ENCODE results near the gene MAP3K8. TPM values are rescaled to one million over a fixed set of nuclear protein-coding genes. Genes with fewer than 3 reads are reported as not detected.
A peak's percentile ranks its signal among the peaks of the same experiment; 100 is the strongest.

MAP3K8 gene
- total RNA-seq, 2 donors from 2014 or later: 58.3 to 62.3 TPM

GRCh38 chr10:30438021-30438850 lies 4.3 kb downstream of the MAP3K8 start:
- DNase-seq (ENCODE audit: low spot score): no peak
- intact Hi-C loops (cut with DNase I): no loop called here

DNA sequence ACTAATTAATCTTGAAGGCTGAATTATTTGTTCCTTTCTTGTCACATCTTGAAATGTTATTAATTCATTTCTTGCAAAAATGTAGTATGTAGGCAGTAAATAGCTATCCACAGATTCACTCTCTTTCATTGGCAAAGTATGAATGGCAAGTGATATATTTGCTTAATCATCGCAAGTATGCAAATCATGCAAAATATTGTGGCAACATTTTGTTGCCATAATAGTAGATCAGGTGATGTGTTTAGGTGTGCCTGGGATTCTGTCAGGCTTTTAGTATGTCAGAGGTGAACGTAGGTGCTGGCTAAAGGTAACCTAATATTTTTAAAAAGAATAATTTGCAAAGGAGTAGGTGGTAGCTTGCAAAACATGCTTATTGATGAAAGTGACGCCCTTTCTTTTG lies 5.9 kb downstream of the MAP3K8 start:
- intact Hi-C loops (cut with DNase I): no loop called here
- no peak for DNase-seq (ENCODE audit: low spot score)

DNA sequence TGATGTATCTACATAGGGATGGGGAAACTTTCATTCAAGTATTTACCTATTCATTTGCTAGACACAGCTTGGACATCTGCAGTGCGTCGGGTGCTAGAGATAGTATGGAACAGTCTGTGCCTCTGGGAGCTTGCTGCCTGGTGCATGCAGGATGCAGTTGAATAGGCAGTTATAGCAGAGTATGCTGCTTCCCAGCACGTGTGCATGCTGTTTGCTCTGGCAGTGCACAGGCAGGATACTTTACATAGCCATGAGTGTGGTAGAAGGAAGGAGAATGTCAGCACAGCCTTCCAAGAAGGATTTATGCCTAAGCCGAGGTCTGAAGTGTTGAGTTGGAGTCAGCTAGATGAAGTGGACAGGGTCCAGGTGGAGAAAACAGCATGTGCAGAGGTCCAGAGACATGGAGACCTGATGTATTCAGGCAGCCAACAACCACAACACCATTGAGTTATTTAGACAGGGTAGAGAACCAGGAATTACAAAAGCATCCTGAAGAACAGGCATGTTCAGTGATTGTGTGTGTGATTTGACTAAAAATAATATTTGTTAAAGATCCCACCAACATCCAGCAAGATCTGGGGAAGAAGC lies 8.1 kb downstream of the MAP3K8 start:
- intact Hi-C loops (cut with DNase I): no loop called here
- DNase-seq (ENCODE audit: low spot score): no peak

GRCh38 chr10:30443049-30443448 lies 9.1 kb downstream of the MAP3K8 start:
- intact Hi-C loops (cut with DNase I): no loop called here
- no peak for DNase-seq (ENCODE audit: low spot score)

DNA sequence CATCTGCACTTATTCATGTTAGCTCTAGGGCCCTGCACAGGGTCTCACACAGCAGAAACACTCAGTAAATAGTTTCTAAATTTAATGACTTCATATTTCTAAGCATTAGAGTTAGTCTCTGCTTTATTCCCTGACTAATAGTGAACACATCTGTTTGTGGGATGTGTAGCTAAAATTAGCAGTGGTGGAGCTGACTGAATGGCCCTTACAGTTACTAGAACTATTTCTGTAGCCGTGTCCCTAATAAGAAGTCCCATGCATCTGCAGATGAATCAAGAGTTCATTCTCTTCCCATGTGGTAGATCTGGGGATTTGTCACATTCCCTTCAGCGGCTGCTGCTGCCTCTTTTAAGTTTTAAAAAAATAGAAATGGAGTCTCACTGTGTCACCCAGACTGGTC lies 11.7 kb downstream of the MAP3K8 start:
- no peak for DNase-seq (ENCODE audit: low spot score)
- intact Hi-C loops (cut with DNase I): no loop called here

DNA sequence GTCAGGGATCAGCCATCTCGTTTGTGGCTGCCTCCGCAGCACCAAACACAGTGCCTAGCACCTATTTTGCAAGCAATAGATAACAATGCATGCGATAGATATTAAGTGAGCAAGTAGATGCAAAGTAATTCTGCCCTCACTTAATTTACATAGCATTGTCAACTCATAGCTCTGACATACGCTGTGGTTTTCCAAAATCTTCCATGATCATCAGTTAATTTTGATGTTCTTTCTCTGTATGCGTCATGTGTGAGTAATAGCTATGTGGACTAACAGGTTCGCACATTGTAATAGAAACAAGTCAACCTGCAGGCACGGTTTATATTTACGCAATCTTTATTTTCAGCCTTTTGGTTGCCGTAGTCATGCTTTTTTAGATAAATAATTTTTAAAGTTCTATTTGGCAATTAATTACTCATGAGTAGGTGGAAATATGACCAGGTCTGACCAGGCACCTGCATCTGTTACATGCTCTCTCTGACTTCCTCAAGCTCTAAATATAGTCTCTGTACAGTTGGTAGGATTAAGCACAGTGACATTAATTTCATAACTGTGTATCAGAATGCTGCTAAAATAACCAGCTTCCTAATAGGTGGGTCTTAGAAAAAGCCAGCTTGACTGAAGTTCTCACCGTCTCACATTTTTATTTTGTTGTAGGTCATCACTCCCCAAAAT lies 13.3 kb downstream of the MAP3K8 start:
- no peak for DNase-seq (ENCODE audit: low spot score)
- intact Hi-C loops (cut with DNase I): no loop called here

- DNase-seq (ENCODE audit: low spot score): no peak
- intact Hi-C loops (cut with DNase I): no loop called here
These were observed 14.1 kb downstream of the MAP3K8 start for GRCh38 chr10:30448092-30448491.

DNA sequence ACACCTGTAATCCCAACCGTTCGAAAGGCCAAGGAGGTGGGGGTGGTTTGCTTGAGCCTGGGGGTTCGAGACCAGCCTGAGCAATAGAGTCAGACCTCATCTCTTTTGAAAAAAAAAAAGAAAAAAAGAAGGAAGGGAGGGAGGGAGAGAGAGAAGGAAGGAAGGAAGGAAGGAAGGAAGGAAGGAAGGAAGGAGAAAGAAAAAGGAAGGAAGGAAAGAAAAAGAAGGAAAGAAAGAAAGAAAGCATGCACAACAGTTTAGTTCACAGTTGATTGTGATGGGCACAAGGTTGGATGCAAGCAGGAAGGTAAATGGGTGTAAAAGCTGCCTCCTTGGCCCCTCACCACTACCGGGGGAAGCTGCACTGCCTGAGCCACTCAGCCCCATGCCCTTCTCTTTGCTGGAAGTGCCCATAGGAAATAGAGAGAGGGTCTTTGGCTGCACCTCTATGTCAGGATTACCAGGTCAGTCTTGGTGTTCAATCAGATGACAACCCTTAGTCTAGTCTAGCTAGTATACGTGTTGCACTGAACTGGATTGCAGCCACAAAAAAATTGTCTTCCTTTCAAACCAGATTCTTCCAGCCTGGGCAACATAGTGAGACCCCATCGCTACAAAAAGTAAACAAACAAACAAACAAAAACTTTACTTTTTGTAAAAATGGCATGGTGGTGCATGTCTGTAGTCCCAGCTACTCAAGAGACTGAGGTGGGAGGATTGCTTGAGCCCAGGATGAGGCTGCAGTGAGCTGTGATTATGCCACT lies 20.0 kb downstream of the MAP3K8 start:
- intact Hi-C loops (cut with DNase I): no loop called here
- DNase-seq (ENCODE audit: low spot score): no peak

DNA sequence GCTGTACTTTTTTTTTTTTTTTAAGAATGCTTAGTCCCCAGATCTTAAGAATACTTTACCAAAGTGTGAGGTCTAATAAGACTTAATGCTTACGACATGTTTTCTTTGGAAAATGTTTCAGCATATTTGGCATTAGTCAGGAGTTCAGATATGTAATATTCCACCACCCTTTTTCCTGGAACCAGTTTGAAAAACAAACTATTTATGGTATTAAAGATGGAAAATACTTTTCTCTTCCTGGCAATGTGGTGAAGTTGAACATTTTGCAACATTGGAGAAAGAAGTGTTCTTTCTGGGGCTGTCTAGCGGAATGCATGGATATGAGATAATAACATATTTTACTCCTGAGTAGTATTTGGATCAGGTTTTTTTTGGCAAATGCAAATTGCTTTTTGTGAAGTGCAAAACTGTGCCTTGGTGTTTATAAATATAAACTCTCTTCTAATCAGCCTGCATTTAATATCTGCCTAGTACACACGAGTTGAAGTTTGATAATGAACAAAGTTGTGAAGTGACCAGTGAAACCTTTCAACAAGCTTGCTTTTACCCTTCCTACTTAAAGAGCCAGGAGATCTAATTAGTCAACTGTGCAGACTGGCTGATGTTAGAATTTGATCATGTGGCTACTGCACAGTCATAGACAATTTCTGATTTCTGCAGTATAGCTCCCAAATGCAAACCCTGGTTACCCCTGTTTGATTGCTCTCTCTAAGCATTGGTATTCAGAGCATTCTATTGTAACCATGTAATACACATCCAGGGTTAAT lies 20.9 kb downstream of the MAP3K8 start:
- intact Hi-C loops (cut with DNase I): loop anchor here in 1 of 2 donors (5.0 kb wide), 1 partner anchor 38 kb away; no protein-coding TSS in a partner anchor
- DNase-seq (ENCODE audit: low spot score): no peak

GRCh38 chr10:30455816-30456215 lies 21.8 kb downstream of the MAP3K8 start:
- DNase-seq (ENCODE audit: low spot score): no peak
- intact Hi-C loops (cut with DNase I): loop anchor here in 1 of 2 donors (5.0 kb wide), 1 partner anchor 39 kb away; no protein-coding TSS in a partner anchor

GRCh38 chr10:30456266-30456665 lies 22.3 kb downstream of the MAP3K8 start:
- intact Hi-C loops (cut with DNase I): loop anchor here in 1 of 2 donors (5.0 kb wide), 1 partner anchor 39 kb away; no protein-coding TSS in a partner anchor
- DNase-seq (ENCODE audit: low spot score): no peak

- intact Hi-C loops (cut with DNase I): loop anchor here in 1 of 2 donors (5.0 kb wide), 1 partner anchor 42 kb away; no protein-coding TSS in a partner anchor
- peak; percentile 86 for DNase-seq (ENCODE audit: low spot score)
These were observed 25.3 kb downstream of the MAP3K8 start for GRCh38 chr10:30459283-30459682.

GRCh38 chr10:30460121-30460520 lies 26.1 kb downstream of the MAP3K8 start:
- no peak for DNase-seq (ENCODE audit: low spot score)
- intact Hi-C loops (cut with DNase I): no loop called here

- DNase-seq (ENCODE audit: low spot score): no peak
- intact Hi-C loops (cut with DNase I): no loop called here
These were observed 28.5 kb downstream of the MAP3K8 start for GRCh38 chr10:30462513-30462912.

- no peak for DNase-seq (ENCODE audit: low spot score)
- intact Hi-C loops (cut with DNase I): no loop called here
These were observed 30.0 kb downstream of the MAP3K8 start for GRCh38 chr10:30463944-30464451.

GRCh38 chr10:30464675-30465074 lies 30.7 kb downstream of the MAP3K8 start:
- intact Hi-C loops (cut with DNase I): no loop called here
- DNase-seq (ENCODE audit: low spot score): no peak

DNA sequence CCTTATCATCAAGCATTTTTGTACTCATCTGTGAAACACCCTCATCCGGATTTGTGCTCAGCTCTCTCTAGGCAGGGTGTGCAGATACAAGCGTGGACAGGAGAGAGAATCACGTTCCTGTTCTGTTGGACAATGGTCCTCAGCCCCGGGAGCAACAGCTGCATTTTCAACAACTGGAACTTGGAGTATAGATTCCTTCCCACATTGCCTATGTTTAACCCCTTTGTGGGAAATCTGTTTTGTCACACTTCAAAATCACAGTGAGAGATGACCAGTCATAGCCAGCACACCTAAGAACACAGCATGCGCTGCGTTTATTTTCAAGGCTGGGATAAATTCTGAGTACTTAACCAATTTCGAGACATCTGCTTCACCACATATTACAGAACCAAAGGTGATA lies 32.5 kb downstream of the MAP3K8 start:
- no peak for DNase-seq (ENCODE audit: low spot score)
- intact Hi-C loops (cut with DNase I): no loop called here

GRCh38 chr10:30467651-30468338 lies 33.8 kb downstream of the MAP3K8 start:
- no peak for DNase-seq (ENCODE audit: low spot score)
- intact Hi-C loops (cut with DNase I): no loop called here

Measured in posterior vena cava (tissue), 2 donors.